GM21367 (cell line): ENCODE results near the gene L3MBTL1.
"Not testable (repeated sequence)": the region's sequence is repeated elsewhere in the genome, so short reads cannot be mapped to it uniquely, and the experiment has no call there.

Experiments used
- ATAC-seq: cut with Tn5 transposase; IDR thresholded peaks from one replicate; pipeline ENCODE4 v1.9.1; 2021; ENCODE audit not compliant: unreplicated experiment

The L3MBTL1 gene

DNA sequence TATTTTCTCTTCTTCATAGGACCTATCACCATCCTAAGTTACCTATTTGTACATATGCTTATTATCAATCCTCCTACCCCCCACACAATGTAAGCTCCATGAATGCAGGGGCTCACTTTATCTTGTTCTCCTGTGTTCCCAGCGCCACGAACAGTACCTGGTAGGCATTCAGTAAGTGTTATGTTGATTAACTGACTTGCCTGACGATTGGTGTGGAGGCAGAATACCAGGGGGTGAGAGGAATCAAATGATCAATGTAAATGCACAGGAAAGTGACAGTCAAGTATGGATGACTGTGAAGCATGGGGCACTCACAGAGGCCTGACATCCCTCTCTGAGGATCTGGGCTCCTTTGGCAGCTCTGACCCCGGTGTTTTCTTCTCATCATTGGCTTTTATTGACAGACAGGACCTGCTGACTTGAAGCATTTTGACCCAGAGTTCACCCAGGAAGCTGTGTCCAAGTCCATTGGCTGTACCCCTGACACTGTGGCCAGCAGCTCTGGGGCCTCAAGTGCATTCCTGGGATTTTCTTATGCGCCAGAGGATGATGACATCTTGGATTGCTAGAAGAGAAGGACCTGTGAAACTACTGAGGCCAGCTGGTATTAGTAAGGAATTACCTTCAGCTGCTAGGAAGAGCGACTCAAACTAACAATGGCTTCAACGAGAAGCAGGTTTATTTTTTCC, 77.1 kb downstream of the L3MBTL1 start:
- no peak for ATAC-seq

- ATAC-seq, result no peak
Measured at GRCh38 chr20:43586641-43587040, 79.1 kb downstream of the L3MBTL1 start.

GRCh38 chr20:43588526-43588925, 81.0 kb downstream of the L3MBTL1 start:
- ATAC-seq, result not testable (repeated sequence)

DNA sequence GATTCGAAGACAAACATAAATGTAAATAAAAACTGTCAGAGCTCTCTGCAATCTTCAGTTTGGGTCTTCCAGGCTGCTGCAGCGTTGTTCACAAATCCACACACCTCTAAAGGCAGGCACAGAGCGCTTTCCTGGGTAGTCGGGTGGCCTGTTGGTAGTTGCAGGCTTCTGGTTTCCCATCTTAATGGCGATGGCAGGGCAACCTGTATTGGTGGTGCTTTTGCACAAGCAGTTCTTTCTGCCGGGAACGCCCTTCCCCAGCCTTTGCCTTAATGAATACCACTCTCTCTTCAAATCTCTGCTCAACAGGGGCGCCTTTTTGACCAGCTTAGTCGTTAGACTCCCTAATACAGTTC, 82.5 kb downstream of the L3MBTL1 start:
- ATAC-seq, result no peak

DNA sequence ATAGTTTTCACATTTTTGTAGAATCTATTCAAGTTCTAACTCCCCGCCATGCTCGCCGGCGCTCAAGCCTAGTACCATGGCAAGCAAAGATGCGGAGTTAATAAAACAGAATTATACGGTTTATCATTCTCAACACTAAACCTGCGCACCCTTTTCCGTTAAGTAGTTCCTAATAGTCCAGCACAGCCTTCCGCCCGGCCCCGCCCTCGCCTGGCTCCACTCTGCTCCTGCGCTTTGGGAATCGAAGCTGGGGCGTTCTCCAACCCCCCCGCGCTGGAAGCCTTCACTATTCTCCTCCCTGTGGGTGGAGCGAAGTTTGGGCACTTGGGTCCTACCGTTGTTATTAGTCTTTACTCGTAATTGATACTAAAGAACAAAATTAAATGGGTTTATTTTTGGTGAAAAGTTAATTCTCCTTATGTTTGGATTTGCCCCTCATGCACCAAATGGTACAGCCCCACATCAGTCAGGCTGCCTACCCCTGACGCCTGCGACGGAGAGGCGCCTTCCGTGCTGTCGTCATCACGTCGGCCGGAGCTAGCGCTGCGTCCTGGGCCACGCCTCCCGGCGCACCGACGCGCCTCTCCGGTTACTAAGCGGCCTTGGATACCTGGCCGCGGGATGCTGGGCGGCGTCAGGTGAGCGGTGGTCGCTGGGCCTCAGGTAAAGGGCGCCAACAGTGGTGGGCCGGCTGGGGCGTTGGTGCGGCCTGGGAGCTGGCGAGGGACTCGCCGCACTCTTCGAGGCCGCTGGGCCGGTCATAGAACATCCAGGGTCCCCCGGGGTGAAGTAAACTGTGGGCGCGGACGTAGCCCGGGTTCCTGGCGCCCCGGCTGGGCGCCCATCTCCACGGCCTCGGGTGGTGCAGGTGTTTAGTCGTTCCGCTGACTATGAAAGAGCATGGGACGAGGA, 83.2 kb downstream of the L3MBTL1 start, which contains the start of gene IFT52:
IFT52 (plus strand) TSS at position 546 of the 912 bp plus-strand sequence. CDS start 3,762 bp downstream, outside the sequence.
- ATAC-seq, result peak; percentile 95
